H9 (cell line): ENCODE results near the gene CIT. TPM values are rescaled to one million over a fixed set of nuclear protein-coding genes. Genes with fewer than 3 reads are reported as not detected.

Source experiments
- DNase-seq: peaks from one replicate; pipeline ENCODE4 v3.0.0-alpha.2; 2017
- H2AFZ ChIP-seq: one replicate; pipeline ENCODE4 v1.6.1; 2013; ENCODE audit warnings: mild to moderate bottlenecking, low read length, control low read depth, moderate library complexity
- H2AK5ac ChIP-seq: 2 replicates; pipeline ENCODE4 v1.6.1; 2013; ENCODE audit warnings: low read length, control low read depth, mixed read lengths; ENCODE audit not compliant: insufficient read length
- H2BK120ac ChIP-seq: one replicate; pipeline ENCODE4 v1.6.1; 2013; ENCODE audit warnings: low read depth, mild to moderate bottlenecking, low read length, control low read depth, inconsistent platforms; ENCODE audit not compliant: poor library complexity, severe bottlenecking
- H2BK12ac ChIP-seq: 2 replicates; pipeline ENCODE4 v1.6.1; 2013; ENCODE audit warnings: low read length, control low read depth, mixed read lengths, low read depth; ENCODE audit not compliant: insufficient read length
- H2BK15ac ChIP-seq: 2 replicates; pipeline ENCODE4 v1.6.1; 2013; ENCODE audit warnings: low read depth, low read length, control low read depth
- H2BK20ac ChIP-seq: one replicate; pipeline ENCODE4 v1.6.1; 2013; ENCODE audit warnings: low read depth, mild to moderate bottlenecking, low read length, control low read depth, inconsistent platforms; ENCODE audit not compliant: poor library complexity, severe bottlenecking
- H2BK5ac ChIP-seq: 2 replicates; pipeline ENCODE4 v1.6.1; 2013; ENCODE audit warnings: low read length, control low read depth, mixed read lengths; ENCODE audit not compliant: insufficient read length
- H3K14ac ChIP-seq: 2 replicates; pipeline ENCODE4 v1.6.1; 2013; ENCODE audit warnings: low read length, control low read depth; ENCODE audit not compliant: insufficient read depth
- H3K18ac ChIP-seq: 2 replicates; pipeline ENCODE4 v1.6.1; 2013; ENCODE audit warnings: low read depth, mild to moderate bottlenecking, mixed read lengths, low read length, control low read depth; ENCODE audit not compliant: insufficient read length
- H3K23ac ChIP-seq: 2 replicates; pipeline ENCODE4 v1.6.1; 2013; ENCODE audit warnings: low read length, control low read depth, mixed read lengths, low read depth; ENCODE audit not compliant: insufficient read length
- H3K23me2 ChIP-seq: 2 replicates; pipeline ENCODE4 v1.6.1; 2013; ENCODE audit warnings: low read depth, mild to moderate bottlenecking, mixed read lengths, low read length, control low read depth; ENCODE audit not compliant: insufficient read length, poor library complexity, severe bottlenecking
- H3K27ac ChIP-seq: 2 replicates; pipeline ENCODE4 v1.5.1; 2013; ENCODE audit warnings: low read length, control low read depth, mixed read lengths, low read depth; ENCODE audit not compliant: insufficient read length
- H3K27me3 ChIP-seq: 2 replicates; pipeline ENCODE4 v1.6.1; 2013; ENCODE audit warnings: low read length, control low read depth, inconsistent platforms; ENCODE audit not compliant: insufficient read depth
- H3K4ac ChIP-seq: 2 replicates; pipeline ENCODE4 v1.6.1; 2013; ENCODE audit warnings: low read depth, mild to moderate bottlenecking, control low read depth, inconsistent platforms, low read length, moderate library complexity
- H3K4me1 ChIP-seq: 2 replicates; pipeline ENCODE4 v1.6.1; 2013; ENCODE audit warnings: low read length, control low read depth, inconsistent platforms; ENCODE audit not compliant: insufficient read depth
- H3K4me2 ChIP-seq: 2 replicates; pipeline ENCODE4 v1.6.1; 2013; ENCODE audit warnings: low read length, control low read depth, mixed read lengths; ENCODE audit not compliant: insufficient read length, insufficient read depth
- H3K56ac ChIP-seq: 2 replicates; pipeline ENCODE4 v1.6.1; 2013; ENCODE audit warnings: low read depth, mild to moderate bottlenecking, mixed read lengths, low read length, control low read depth; ENCODE audit not compliant: insufficient read length
- H3K79me1 ChIP-seq: 2 replicates; pipeline ENCODE4 v1.6.1; 2013; ENCODE audit warnings: low read depth, mild to moderate bottlenecking, moderate library complexity, low read length, control low read depth, inconsistent platforms; ENCODE audit not compliant: insufficient read depth, poor library complexity, severe bottlenecking
- H3K79me2 ChIP-seq: 2 replicates; pipeline ENCODE4 v1.6.1; 2013; ENCODE audit warnings: low read length, control low read depth, inconsistent platforms; ENCODE audit not compliant: insufficient read depth
- H3K9ac ChIP-seq: 2 replicates; pipeline ENCODE4 v1.6.1; 2013; ENCODE audit warnings: low read length, control low read depth, mixed read lengths; ENCODE audit not compliant: insufficient read length; ENCODE audit errors: extremely low read depth
- H3K9me3 ChIP-seq: one replicate; pipeline ENCODE4 v1.6.1; 2013; ENCODE audit warnings: low read depth, low read length, inconsistent platforms; ENCODE audit not compliant: control insufficient read depth
- H3T11ph ChIP-seq: one replicate; pipeline ENCODE4 v1.6.1; 2013; ENCODE audit warnings: mild to moderate bottlenecking, low read length, control low read depth, inconsistent platforms
- H4K20me1 ChIP-seq: one replicate; pipeline ENCODE4 v1.6.1; 2013; ENCODE audit not compliant: control insufficient read depth, insufficient read length, insufficient read depth
- H4K5ac ChIP-seq: 2 replicates; pipeline ENCODE4 v1.6.1; 2013; ENCODE audit warnings: low read depth, mild to moderate bottlenecking, mixed read lengths, low read length, control low read depth; ENCODE audit not compliant: insufficient read length
- H4K8ac ChIP-seq: replicated peaks from 2 replicates; pipeline ENCODE4 v1.6.1; 2013; ENCODE audit warnings: low read length, control low read depth, mixed read lengths, low read depth; ENCODE audit not compliant: insufficient read length
- H4K91ac ChIP-seq: 2 replicates; pipeline ENCODE4 v1.6.1; 2013; ENCODE audit warnings: low read depth, mild to moderate bottlenecking, moderate library complexity, mixed read lengths, low read length, control low read depth; ENCODE audit not compliant: insufficient read length
- H3K27ac Mint-ChIP-seq, 3 experiments: 2 replicates in 2 of 3; 3 replicates in 1 of 3; pipeline ENCODE4 v1.8.0; 2020 to 2021; ENCODE audit warnings: mixed read lengths in 3 of 3, mild to moderate bottlenecking in 1 of 3, moderate library complexity in 1 of 3
- H3K27me3 Mint-ChIP-seq: 2 replicates; pipeline ENCODE4 v1.8.0; 2021; ENCODE audit warnings: low read depth, mild to moderate bottlenecking, moderate library complexity, mixed read lengths
- H3K36me3 Mint-ChIP-seq, 3 experiments: 2 replicates in 2 of 3; 3 replicates in 1 of 3; pipeline ENCODE4 v1.8.0; 2020 to 2021; ENCODE audit warnings: low read depth in 3 of 3, mixed read lengths in 3 of 3; ENCODE audit not compliant: insufficient read depth in 1 of 3
- H3K4me1 Mint-ChIP-seq, 2 experiments: 2 replicates each; pipeline ENCODE4 v1.8.0; 2020; ENCODE audit warnings: mixed read lengths in 2 of 2
- H3K4me3 Mint-ChIP-seq, 2 experiments: 2 replicates in 1 of 2; 3 replicates in 1 of 2; pipeline ENCODE4 v1.8.0; 2020 to 2021; ENCODE audit warnings: mild to moderate bottlenecking in 2 of 2, mixed read lengths in 2 of 2, moderate library complexity in 1 of 2
- H3K9me3 Mint-ChIP-seq, 2 experiments: 2 replicates in 1 of 2; 3 replicates in 1 of 2; pipeline ENCODE4 v1.8.0; 2020; ENCODE audit warnings: mild to moderate bottlenecking in 2 of 2, mixed read lengths in 2 of 2, moderate library complexity in 1 of 2
- WGBS: extraction: QIAGEN DNeasy Blood & Tissue Kit; methylation state at CpG from one replicate; pipeline ENCODE4 v1.1.7; 2013; ENCODE audit warnings: missing lambda C conversion rate, low lambda C conversion rate, mixed read lengths; ENCODE audit not compliant: insufficient read length; ENCODE audit errors: extremely low coverage; 5-methylcytosine and 5-hydroxymethylcytosine counted together
- total RNA-seq: library from RNA; stranded (reverse); gene quantifications from 2 replicates; pipeline ENCODE4 v1.2.1, GENCODE V29; 2021
- TF ChIP-seq, protein P1 (sequence below): fragments of 200-600 bp; sonication (generic); conservative IDR thresholded peaks from 3 replicates; pipeline ENCODE4 v1.8.0; 2021; ENCODE audit warnings: antibody characterized with exemption, mild to moderate bottlenecking

CIT gene
- total RNA-seq, 1 experiment from 2014 or later, result 55.3 TPM

DNA sequence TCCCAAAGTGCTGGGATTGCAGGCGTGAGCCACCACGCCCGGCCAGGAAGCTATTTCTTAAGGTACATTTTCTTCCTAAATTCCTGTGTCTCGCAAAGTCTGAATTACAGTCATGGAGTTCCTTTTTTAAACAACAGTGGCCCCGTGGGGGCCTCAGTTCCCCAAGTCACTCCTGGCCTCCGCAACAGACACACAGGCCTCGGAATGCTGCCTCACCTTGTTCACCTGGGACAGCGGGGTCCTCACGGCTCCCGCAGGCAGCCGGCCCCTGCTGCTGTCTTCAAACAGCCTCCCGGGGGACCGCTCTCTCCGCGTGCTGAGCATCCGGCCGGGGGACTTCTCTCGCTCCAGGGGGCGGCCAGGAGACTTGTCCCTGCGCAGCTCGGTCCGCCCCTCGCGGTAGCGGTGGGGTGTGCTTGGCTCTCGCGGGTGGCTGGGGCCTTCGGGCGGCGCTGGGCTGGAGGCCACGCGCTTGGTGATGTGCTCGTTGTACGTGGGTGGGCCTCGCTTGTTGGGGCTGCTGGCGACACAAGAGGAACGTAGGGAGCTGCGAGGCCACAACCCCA, 187.1 kb downstream of the CIT start:
- Histone ChIP-seq H2AFZ (no peak overlapping the region), H3K79me1 (no peaks in the 10 kb centered on the region), H3T11ph (no peak overlapping the region), H3K18ac (no peak overlapping the region), H3K27ac (no peak overlapping the region), H2BK5ac (no peak overlapping the region), H2BK120ac (no peak overlapping the region), H2BK12ac (no peak overlapping the region), H3K23me2 (no peaks in the 10 kb centered on the region), H4K20me1 (no peaks in the 10 kb centered on the region), H2BK15ac (no peak overlapping the region), H3K27me3 (no peaks in the 10 kb centered on the region), H3K4me2 (no peak overlapping the region), H4K8ac (no peak overlapping the region), H3K4ac (no peak overlapping the region), H3K79me2 (no peaks in the 10 kb centered on the region), H2BK20ac (no peak overlapping the region), H3K14ac (no peak overlapping the region), H3K23ac (no peak overlapping the region), H3K56ac (no peak overlapping the region), H4K5ac (no peak overlapping the region), H2AK5ac (no peak overlapping the region), H3K4me1 (no peaks in the 10 kb centered on the region), H3K9me3 (no peaks in the 10 kb centered on the region), H4K91ac (no peak overlapping the region), H3K9ac (no peak overlapping the region)
- no peak overlapping the region; a peak in 1 of 7 replicates for H3K27ac Mint-ChIP-seq
- H3K27me3 Mint-ChIP-seq, result no peaks in the 10 kb centered on the region
- H3K36me3 Mint-ChIP-seq, result peaks cover 15 to 53% (median 50%) of the 10 kb centered on the region in 3 experiments; a peak in 6 of 7 replicates
- no peak for DNase-seq
- H3K4me3 Mint-ChIP-seq, result no peak overlapping the region
- WGBS, result no CpG with 5 or more reads among the region's 38 CpGs
- TF ChIP-seq, protein P1, sequence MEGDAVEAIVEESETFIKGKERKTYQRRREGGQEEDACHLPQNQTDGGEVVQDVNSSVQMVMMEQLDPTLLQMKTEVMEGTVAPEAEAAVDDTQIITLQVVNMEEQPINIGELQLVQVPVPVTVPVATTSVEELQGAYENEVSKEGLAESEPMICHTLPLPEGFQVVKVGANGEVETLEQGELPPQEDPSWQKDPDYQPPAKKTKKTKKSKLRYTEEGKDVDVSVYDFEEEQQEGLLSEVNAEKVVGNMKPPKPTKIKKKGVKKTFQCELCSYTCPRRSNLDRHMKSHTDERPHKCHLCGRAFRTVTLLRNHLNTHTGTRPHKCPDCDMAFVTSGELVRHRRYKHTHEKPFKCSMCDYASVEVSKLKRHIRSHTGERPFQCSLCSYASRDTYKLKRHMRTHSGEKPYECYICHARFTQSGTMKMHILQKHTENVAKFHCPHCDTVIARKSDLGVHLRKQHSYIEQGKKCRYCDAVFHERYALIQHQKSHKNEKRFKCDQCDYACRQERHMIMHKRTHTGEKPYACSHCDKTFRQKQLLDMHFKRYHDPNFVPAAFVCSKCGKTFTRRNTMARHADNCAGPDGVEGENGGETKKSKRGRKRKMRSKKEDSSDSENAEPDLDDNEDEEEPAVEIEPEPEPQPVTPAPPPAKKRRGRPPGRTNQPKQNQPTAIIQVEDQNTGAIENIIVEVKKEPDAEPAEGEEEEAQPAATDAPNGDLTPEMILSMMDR, result no peak
- H3K4me1 Mint-ChIP-seq, result no peaks in the 10 kb centered on the region
- H3K9me3 Mint-ChIP-seq, result peaks cover 0 to 2% of the 10 kb centered on the region in 2 experiments; a peak in 1 of 5 replicates
